IPS DF 4.7 (cell line): ENCODE measurements around the gene ZBTB43.

Experiments
- DNase-seq: peaks from one replicate; pipeline ENCODE4 v3.0.0-alpha.2; 2013; ENCODE audit warnings: low spot score; ENCODE audit errors: extremely low read depth

The ZBTB43 gene

DNA sequence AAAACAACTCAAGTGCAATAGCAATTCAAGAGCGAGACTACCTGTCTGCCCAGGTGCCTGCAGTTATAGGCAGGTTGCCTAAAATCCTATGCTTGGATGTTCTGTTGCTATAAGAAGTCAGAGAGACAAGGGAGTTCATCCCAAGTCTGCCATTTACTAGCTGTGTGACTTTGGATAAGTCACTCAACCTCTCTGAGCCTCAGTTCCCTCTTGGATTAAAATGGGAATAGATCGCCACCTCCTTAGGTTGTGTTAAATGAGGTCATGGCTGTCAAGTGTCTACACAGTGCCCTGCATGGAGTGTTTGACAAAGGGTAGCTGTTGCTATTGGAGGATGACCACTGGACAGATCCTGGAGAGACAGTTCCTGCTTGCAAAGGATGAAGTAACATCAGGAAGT, 54.3 kb downstream of the ZBTB43 start:
- no peak for DNase-seq

DNA sequence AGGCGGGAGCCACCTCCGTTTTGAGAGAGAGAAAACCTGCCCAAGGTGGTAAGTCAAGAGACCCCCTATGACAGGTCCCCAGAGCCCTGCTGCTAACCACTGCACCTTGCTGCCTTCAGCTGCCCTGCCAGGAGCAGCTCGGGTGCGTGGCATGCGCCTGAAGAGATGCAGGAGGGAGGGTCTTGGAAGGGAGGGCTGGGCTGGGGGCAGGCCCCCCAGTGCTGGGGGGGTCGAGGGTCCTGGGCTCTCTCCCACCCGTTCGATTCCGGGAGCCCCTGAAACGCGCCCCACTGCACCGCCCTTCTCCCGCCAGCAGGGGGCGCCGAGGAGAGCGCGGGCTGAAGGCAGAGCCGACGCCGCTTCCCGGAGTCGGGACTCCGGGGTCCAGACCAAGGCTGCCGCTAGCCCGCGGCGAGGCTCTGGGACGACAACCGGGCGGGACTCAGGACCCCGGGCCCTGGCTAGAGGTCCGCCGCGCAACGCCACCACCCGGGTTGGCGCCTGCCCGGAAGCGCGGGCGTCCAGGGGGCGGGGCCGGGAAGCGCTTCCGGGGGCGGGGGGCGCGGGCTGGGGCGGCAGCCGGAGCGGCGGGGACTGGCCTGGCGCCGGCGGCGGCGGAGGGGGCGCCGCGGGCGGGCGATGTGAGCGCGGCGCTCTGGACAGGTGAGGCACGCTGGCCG, 55.4 kb downstream of the ZBTB43 start, which contains the start of gene ZBTB34:
ZBTB34 (plus strand) TSS at position 563 of the 680 bp plus-strand sequence. CDS start 18,761 bp downstream, outside the sequence.
- DNase-seq, result no peak

DNA sequence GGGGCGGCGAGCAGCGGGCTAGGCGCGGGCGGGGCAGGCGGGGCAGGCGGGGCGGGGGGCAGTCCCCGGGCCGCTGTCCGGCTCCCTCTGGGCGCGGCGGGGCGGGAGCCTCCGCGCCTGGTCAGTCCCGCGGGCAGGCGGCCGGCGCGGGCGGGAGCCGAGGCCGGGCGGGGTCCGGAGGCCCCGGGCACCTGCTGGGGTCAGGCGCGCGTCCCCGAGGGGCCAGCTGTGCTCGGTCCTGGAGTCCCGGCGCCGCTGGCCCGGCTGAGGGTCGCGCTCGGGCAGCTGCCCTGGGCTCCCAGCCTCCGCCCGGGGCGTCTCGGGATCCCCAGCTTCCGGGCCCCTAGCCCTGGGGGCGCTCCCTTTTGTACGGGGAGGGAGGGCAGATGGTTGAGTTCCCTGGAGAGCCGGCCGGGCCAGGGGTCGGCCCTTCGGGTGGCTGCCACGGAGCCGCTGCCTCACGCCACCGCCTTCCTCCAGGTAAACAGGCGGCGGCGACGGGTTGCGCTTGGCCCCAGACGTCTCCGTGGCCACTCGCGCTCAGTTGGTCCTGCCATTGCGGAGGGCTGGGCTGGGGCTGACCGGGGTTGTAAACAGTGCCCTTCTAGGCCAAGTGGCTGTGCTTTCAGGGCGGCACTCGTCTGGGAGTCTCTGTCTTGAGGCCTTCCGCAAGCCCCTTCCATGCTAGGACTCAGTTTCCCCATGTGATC, 56.1 kb downstream of the ZBTB43 start:
- no peak for DNase-seq

DNA sequence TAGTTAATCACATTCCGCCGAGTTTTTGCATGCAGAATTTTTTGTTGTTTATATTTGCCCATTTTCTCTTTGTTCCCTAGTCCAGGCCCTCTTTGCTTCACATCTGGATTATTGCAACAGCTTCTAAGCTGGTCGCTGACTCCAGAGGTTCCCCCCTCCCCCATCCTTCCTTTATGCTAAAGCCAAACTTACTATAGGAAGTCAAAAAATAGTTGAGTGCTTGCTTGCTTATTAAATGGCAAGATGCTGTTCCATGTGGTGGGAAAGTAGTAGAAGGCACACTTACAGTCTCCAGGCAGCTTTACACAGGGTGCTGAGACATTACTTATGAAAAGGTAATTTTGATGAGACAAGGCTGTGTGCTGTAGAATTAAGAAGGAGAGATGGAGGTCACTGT, 56.9 kb downstream of the ZBTB43 start:
- DNase-seq, result no peak

DNA sequence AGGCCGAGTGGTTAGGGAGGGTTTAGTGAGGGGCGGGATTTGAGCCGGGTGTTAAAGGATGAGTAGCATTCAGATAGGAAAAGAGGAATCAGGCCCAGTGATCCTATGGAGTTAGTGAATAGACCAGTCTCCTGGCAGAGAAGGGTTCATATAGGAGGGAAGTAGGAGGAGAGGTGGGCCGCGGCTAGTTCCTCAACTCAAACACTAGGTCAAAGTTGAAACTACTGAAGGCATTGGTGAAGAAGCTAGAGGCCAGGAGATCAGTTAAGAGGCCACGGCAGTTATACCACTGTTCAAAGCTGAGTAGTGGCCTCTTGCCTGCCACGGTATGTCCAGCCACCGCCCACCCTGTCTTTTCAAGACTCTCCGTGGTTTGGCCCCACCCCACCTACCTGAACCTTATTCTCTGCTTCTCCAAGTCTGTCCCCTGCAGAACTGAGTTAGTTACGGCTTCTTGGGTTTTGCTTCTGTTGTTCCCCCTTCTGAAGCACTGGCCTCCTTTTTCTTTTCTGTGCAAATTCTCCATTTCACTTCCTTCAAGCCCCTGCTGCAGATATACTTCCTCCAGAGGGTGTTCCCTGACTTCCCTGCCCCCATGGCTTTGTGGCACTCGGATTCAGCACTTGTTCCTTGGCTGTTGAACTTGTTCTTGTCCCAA, 57.4 kb downstream of the ZBTB43 start:
- no peak for DNase-seq

DNA sequence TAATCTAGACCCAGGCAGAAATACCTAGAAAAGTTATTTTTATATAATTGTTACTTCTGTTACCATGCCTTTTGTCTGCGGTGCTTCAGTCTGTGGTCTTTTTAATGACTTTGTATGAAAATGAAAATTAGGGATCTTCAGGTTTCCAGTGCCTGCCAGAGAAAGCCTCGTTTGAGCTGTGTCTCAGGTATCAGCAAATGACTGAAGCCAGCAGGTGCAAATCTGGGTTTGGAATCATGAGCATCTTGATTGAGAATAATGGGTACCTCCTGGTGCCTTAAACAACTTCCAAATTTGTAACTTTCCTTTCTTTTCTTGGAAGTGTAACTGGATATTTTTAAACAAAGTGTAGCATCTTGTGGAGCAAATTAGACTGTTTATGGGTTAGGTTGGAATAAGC, 59.9 kb downstream of the ZBTB43 start:
- no peak for DNase-seq

DNA sequence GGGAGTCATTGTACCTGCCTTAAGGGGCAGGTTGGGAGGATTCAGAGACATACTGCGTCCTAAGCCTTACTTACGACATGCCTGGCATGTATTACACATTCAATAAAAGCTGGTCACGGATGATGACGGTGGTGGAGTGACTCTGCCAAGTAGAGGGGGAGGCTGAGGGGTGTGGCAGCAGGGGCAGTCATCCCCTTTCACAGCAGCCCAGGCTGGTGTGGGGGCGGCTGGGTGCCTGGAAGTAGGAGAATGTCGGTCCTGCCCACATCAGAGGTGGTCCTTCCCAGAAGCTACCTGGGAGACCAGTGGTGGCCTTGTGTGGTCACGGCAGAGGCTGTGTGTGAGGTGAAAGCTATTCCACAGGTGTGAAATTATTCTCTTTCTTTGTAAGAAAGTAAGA, 64.5 kb downstream of the ZBTB43 start:
- DNase-seq, result no peak

DNA sequence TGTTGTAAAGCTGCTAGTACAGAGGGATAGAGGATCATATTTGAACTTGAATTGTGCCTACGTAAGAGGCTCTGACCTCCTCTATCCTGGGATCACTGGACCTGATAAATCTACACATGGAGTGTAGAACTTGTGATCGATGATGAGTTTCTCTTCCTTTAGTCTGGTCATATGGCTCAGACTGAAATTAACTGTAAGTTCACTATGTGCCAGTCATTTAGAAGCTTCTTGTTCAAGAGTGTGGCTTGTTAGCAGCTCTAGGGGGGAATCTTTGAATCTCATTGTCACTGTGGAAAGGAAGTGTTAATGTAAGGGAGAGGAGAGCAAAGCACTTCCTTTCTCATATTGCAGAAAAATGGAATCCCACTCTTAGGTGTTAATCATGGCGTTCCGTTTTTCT, 67.7 kb downstream of the ZBTB43 start:
- DNase-seq, result no peak

DNA sequence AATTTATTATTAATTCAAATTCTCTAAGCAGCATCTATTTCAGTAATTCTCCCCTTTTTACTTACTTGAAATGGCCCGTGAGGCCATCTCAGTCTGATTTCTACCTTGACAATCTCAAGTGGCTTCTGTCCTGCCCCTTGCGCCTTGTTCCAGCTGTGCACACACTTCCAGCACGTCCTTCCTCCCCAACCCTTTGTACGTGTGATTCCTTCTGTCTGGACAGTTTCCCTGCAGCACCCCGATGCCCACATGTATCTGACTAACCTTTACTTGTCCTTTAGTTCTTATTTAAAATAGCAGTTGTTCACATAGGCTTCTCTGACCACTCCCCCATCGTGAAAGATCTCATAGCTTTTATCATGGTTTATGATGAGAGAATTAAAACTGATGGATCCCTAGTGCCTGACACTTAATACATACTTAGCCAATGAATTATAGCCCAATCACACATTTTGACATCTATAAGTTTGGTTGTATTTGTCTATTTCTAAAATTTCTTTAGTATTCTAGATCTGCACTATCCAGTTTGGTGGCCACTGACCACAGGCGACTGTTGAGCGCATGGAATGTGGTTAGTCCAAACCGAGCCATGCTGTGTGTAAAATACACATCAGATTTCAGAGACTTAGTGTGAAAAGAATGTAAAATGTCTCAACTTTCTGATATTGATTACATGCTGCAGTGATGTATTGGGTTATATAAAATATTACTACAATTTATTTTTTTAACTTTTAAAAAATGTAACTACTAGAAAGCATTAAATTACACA, 69.9 kb downstream of the ZBTB43 start:
- DNase-seq, result no peak

DNA sequence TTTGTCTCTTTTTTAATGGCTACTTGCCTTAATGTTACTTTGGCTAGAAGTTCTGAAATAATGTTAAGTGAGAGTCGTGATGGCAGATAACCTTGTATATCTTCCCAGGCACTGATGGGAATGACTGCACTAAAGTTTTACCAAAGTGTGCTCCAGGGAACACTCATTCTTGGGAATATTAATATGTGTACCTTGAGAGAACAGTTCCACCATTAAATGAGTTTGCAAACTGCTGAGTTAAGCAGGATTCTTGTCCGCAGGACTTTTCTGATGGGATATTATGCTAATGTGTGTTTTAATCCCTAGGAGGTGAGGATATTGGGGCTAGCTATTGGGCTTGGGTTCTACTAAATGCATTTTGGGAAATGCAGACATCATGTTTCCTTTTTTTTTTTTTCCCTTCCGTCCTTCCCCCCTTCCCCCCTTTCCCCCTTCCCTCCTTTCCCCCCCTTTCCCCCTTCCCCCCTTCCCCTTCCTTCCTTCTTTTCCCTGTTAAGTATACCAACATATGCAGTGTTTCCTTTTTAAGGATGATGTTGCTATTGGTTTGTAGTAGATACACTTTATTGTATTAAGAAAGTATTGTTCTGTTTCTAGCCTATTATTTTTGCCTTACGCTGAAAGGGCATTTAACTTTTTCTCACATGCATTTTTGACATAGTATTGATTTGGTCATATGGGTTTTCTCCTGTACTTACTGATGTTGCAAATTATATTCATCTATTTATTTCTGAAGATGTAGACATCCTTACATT, 71.1 kb downstream of the ZBTB43 start:
- no peak for DNase-seq

DNA sequence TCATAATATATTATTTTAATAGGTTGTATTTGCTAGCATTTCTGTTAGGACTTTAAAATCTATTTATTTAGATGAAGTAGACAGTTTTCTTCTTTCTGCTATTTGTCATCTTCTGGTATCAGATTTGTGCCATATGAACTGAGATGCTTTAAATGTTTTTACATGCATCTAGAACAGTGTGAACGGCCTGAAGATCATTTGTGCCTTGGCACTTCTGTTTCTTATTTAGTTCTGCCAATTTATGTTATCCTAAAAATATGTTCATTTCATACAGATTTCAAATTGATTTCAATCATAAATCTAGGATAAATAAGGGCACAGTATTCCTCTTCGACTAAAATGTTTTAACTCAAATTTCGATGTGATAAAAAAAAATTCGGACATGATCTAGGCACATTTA, 71.7 kb downstream of the ZBTB43 start:
- DNase-seq, result no peak

DNA sequence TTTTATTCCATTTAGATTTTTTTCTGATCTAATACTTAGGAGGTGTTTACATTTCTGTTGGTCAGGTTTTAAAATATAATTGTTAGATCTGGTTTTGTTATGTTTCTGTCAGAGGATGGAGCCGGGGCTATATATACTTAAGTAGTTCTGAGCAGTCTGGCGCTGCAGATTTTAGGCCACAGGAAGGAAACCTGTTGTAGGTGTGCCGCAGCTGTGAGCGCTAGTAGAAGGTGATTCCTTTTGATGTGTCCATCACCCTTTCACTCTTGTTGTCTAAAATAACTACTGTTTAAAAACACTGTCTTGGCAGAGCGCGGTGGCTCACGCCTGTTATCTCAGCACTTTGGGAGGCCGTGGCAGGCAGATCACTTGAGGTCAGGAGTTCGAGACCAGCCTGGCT, 72.6 kb downstream of the ZBTB43 start:
- no peak for DNase-seq

DNA sequence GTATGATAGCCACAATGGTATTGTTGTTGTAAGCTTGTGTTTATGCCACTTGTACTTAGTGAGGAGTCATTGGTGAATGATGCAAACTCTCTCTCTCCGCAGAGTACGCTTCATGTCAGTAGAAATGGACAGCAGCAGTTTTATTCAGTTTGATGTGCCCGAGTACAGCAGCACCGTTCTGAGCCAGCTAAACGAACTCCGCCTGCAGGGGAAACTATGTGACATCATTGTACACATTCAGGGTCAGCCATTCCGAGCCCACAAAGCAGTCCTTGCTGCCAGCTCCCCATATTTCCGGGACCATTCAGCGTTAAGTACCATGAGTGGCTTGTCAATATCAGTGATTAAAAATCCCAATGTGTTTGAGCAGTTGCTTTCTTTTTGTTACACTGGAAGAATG, 74.4 kb downstream of the ZBTB43 start:
- DNase-seq, result no peak

DNA sequence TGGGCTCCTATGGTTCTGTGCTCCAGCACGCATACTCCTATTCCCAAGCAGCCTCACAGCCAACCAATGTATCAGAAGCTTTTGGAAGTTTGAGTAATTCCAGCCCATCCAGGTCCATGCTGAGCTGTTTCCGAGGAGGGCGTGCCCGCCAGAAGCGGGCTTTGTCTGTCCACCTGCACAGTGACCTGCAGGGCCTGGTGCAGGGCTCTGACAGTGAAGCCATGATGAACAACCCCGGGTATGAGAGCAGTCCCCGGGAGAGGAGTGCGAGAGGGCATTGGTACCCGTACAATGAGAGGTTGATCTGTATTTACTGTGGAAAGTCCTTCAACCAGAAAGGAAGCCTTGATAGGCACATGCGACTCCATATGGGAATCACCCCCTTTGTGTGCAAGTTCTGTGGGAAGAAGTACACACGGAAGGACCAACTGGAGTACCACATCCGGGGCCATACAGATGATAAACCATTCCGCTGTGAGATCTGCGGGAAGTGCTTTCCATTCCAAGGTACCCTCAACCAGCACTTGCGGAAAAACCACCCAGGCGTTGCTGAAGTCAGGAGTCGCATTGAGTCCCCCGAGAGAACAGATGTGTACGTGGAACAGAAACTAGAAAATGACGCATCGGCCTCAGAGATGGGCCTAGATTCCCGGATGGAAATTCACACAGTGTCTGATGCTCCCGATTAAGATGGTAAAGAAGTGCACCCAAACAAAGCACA, 75.5 kb downstream of the ZBTB43 start:
- DNase-seq, result no peak

DNA sequence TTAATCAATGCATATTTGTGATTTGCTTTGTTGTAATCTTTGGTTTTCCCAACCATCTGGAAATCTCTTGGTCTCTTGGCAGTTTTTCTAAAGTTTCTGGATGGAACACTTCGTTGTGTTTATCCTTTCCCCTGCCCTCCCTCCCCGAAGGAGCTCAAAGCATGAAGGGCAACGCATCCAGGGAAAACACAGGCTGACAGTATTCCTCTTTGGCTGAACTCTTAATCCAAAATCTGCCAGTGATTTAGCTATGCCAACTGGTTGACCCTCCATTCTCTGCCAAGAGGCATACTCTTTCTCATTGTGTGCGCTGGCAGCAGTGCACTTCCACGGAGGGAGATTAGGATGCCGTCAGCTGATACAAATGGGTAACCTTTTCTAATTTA, 76.1 kb downstream of the ZBTB43 start:
- no peak for DNase-seq

DNA sequence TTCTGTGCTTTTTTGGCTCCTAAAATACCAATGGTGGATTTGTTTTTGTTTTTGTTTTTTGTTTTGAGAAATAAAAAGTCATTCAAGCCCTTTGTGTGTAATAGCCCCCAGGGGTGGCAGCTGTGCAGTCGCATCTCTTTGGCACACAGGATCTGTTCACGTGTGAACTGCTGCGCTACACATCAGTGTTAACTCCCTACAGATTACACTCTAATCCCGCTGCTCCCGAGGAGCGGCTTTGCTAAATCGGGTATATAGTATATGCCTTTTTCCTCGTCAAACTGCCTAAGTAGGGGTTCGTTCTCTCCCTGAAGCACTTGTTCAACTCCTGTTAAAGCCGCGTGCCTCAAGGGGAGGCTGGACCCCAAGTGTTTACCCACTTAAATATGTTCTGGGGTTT, 77.9 kb downstream of the ZBTB43 start:
- no peak for DNase-seq

DNA sequence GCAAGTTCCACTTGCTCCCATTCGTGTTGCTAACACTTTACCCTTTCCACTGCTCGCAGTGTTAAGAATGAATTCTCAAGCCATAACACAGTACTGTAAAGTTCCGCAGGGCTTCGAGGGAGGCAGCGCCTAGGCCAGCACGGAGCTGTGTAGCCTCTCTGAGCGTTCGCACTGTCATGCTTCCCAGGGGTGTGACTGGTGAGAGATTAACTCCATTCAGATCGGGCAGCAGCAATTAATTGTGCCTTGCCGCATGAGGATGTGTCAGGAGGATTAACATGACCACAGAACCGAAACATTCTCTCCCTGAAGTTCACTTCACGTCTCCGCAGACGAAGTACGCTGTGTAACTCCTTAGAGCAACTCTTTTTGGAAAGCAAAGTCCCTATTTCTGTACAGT, 78.8 kb downstream of the ZBTB43 start:
- no peak for DNase-seq

DNA sequence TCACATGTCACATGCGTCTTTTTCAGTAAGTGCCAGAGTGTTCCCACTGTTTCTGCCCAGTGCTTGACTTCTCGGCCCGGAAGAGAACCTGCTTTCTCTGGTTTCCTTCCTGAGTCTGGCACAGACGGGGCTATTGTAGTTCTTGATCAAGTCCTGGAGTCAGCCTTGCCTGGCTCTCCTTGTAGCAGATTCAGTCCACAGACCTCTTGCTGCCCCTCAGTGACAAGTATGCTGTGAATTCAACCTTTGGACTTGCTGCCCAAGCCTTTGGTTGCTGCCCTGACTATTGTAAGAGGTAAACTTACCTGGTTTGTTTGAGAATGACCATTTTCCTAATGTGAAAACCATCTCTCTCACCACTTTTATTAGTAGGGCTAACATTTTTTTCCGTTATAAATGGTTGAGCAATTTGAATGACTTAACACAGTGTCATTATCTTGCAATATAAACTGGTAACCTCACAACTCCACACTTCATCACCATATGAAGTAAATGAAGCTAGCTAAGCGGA, 80.3 kb downstream of the ZBTB43 start:
- no peak for DNase-seq

DNA sequence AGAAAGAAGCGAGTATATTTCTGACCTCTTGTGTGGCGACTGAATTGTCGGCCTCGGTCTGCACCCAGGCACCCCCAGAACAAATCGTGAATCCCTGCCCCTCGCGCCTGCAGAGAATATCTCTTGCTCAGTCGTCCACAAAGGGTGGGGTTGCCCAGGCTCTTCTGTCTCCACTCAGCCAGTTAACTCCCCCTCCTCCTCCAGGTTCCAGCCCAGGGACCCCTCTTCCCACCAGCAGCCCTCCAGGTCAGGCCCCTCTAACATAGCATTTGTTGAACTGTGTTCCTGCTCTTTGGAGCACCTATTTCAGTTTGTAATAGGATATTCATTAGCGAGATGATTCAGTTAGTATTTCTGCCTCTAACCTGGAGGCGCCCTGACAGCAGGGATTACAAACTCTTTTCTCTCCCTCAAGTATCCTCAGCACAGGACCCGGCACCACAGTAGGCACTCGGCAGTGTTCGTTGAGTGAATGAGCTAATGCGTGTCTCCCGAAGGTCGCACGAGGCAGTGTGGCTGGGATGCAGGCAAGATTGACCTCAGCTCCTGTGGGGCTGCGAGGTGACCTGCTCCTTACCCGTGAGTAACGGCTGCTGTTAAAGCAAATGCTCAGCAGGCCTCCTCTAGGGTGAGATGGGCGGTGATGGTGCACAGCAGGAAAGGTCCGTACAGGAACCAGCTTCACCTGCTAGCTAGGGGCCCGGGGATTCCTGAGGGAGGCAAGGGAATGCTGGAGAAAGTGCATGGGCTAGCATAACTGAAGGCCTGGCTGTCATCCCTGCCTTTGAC, 81.4 kb downstream of the ZBTB43 start:
- no peak for DNase-seq

DNA sequence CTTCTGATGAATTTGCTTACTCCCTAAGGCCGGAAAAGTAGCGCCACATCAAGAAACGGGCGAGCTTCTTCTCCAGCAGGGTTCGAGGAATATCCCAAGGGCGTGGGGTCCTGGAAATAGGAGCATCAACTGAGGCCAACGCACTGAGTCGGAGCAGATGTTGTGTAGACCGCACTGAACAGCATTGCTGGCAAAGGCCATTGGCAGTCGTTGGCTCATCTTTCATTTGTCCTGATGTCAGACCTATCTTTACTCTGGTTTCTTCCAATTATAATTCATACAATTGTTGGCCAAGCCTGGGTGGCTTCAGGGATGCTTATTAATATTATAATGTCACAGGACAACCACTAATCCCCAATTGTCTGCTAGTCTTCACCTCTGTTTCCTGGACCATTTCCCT, 82.1 kb downstream of the ZBTB43 start:
- no peak for DNase-seq
